ENCODE results near the gene DSCAML1. TPM values are rescaled to one million over a fixed set of nuclear protein-coding genes. Genes with fewer than 3 reads are reported as not detected.

Gene DSCAML1
- total RNA-seq, 2 experiments from 2014 or later: 0.13 to 0.29 TPM

DNA sequence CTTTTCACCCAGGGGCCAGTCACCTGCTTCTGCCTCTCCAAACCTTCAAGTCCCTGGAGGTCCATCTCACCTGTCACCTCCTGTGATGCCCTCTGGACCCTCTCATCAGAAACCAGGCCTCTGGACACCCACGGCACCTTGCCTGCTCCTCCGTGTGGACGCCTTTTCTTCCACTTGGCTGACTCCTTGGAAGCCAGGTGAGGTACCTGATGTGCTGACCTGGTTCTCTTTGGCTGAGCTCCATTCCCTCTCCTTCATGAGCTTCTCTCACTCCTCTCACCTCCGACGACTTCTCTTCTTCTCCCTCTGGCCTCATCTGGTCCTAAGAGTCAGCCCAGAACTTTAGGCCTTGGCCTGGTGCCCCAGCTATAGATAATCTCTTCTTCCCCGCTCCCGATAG, 370.1 kb downstream of the DSCAML1 start:
- TF ChIP-seq, protein P1, sequence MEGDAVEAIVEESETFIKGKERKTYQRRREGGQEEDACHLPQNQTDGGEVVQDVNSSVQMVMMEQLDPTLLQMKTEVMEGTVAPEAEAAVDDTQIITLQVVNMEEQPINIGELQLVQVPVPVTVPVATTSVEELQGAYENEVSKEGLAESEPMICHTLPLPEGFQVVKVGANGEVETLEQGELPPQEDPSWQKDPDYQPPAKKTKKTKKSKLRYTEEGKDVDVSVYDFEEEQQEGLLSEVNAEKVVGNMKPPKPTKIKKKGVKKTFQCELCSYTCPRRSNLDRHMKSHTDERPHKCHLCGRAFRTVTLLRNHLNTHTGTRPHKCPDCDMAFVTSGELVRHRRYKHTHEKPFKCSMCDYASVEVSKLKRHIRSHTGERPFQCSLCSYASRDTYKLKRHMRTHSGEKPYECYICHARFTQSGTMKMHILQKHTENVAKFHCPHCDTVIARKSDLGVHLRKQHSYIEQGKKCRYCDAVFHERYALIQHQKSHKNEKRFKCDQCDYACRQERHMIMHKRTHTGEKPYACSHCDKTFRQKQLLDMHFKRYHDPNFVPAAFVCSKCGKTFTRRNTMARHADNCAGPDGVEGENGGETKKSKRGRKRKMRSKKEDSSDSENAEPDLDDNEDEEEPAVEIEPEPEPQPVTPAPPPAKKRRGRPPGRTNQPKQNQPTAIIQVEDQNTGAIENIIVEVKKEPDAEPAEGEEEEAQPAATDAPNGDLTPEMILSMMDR (IDR thresholded peaks at IDR 0.05): no peak
- no peaks in the 10 kb centered on the region for H3K4me1 Mint-ChIP-seq (ENCODE audit: low read depth)
- no peak for ATAC-seq
- H3K4me3 Mint-ChIP-seq: no peak overlapping the region
- intact Hi-C loops (cut with micrococcal nuclease): loop anchor here (5.0 kb wide), 1 partner anchor 195 kb away; no protein-coding TSS in a partner anchor
- ChIA-PET CTCF (interaction anchor here (0.8 to 5.7 kb wide), 56 partner anchors 9 to 745 kb away, joined by 3 to 100 read pairs (median 6); no protein-coding TSS in a partner anchor), POLR2A (no interaction called here)
- no peaks in the 10 kb centered on the region for H3K9me3 Mint-ChIP-seq
- DNase-seq: no peak
- peaks cover 2% of the 10 kb centered on the region for H3K27me3 Mint-ChIP-seq
- no peaks in the 10 kb centered on the region for H3K36me3 Mint-ChIP-seq (ENCODE audit: low read depth)
- H3K27ac Mint-ChIP-seq: no peak overlapping the region

DNA sequence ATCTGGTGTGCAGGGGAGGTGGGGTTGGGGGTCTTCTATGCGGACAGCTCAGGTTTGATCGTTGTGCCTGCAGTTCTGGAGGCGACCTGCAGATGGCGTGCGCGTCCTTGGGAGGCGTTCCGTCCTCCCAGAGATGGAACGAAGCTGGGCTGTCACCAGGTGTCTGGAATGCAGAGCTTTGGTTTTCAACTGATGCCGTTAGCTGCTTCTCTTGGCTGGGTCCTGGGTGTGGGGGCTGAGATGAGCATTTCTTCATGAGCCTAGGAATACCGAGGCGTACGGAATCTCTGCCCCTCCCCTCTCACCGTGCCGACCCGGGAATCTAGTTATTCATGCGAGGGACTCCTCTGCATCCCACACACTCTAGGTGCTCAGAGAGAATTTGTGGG, 370.7 kb downstream of the DSCAML1 start:
- DNase-seq (peak; percentile 79), ATAC-seq (peak; percentile 79)
- intact Hi-C loops (cut with micrococcal nuclease): loop anchor here (5.0 kb wide), 1 partner anchor 196 kb away; no protein-coding TSS in a partner anchor
- ChIA-PET CTCF (interaction anchor here (0.5 to 5.7 kb wide), 102 partner anchors 10 to 1210 kb away, joined by 3 to 100 read pairs (median 5); partner anchors contain the start of genes DSCAML1 and SIDT2), POLR2A (no interaction called here)
- Mint-ChIP-seq H3K27ac (no peak overlapping the region), H3K27me3 (peaks cover 2% of the 10 kb centered on the region), H3K4me3 (no peak overlapping the region), H3K36me3 (ENCODE audit: low read depth) (no peaks in the 10 kb centered on the region), H3K9me3 (no peaks in the 10 kb centered on the region), H3K4me1 (ENCODE audit: low read depth) (no peaks in the 10 kb centered on the region)
- TF ChIP-seq, protein P1 (IDR thresholded peaks at IDR 0.05): peak; percentile 98

DNA sequence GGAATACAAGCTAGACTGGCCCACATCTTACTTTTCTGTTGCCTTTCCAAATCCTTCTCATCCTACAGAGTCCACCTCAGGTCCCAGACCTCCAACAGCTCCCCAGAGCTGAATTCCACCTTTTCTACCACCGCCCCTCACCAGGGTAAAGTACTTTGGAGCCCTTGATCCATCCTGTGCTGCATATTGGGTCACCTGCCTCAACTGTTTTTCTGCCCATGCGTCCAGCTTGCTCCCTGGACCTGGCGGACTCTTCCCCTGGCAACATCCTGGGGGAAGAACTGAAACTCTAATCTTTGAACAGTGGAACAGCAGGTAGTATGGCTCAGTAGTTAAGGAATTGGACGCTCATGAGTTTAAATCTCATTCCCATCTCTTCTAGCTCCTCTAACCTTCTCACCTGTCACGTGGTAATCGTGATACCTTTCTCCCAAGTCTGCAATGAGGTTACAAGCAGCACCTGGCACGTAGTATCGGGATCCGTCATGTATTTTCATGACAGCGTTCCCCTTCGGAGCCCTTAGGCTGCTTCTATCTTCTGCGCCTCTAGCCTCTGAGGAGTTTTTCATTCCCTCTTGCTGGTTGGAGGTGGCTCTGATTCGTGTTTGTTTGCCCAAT, 371.2 kb downstream of the DSCAML1 start:
- TF ChIP-seq, protein P1 (IDR thresholded peaks at IDR 0.05): no peak
- POLR2A ChIA-PET: no interaction called here
- Mint-ChIP-seq H3K4me1 (ENCODE audit: low read depth) (no peaks in the 10 kb centered on the region), H3K9me3 (no peaks in the 10 kb centered on the region), H3K27me3 (peaks cover 2% of the 10 kb centered on the region), H3K27ac (no peak overlapping the region), H3K4me3 (no peak overlapping the region), H3K36me3 (ENCODE audit: low read depth) (no peaks in the 10 kb centered on the region)
- ATAC-seq (no peak), DNase-seq (no peak)
- CTCF ChIA-PET: interaction anchor here (0.6 to 5.7 kb wide), 94 partner anchors 9 to 1210 kb away, joined by 3 to 100 read pairs (median 5); partner anchors contain the start of genes DSCAML1 and SIDT2
- intact Hi-C loops (cut with micrococcal nuclease): loop anchor here (5.0 kb wide), 1 partner anchor 197 kb away; no protein-coding TSS in a partner anchor

DNA sequence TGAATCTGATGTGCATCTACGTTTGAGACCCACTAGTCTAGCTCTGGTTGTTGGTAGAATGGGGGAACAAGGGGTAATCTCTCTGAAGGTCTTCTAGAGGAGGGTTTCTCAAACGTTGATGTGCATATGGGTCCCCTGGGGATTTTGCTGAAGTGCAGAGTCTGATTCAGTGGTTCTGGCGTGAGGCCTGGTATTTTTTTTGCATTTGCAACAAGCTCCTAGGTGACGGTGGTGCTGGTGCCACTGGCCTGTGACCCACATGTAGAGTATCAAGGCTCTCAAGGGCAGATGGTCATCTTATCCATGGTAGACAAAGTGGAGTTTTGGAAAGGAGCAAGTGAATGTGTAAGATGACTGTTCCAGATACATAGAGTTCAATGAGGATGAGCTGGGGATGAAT, 372.2 kb downstream of the DSCAML1 start:
- DNase-seq (no peak), ATAC-seq (no peak)
- intact Hi-C loops (cut with micrococcal nuclease): loop anchor here (5.0 kb wide), 1 partner anchor 198 kb away; no protein-coding TSS in a partner anchor
- Mint-ChIP-seq H3K4me1 (ENCODE audit: low read depth) (no peaks in the 10 kb centered on the region), H3K27ac (no peak overlapping the region), H3K4me3 (no peak overlapping the region), H3K9me3 (no peaks in the 10 kb centered on the region), H3K36me3 (ENCODE audit: low read depth) (no peaks in the 10 kb centered on the region), H3K27me3 (peaks cover 2% of the 10 kb centered on the region)
- TF ChIP-seq, protein P1 (IDR thresholded peaks at IDR 0.05): no peak
- CTCF ChIA-PET: interaction anchor here (1.3 to 5.7 kb wide), 14 partner anchors 12 to 397 kb away, joined by 3 to 100 read pairs (median 12); partner anchors contain the start of gene DSCAML1
- POLR2A ChIA-PET: interaction anchor here (0.6 kb wide), 2 partner anchors 23 to 203 kb away, joined by 3 to 4 read pairs; no protein-coding TSS in a partner anchor

DNA sequence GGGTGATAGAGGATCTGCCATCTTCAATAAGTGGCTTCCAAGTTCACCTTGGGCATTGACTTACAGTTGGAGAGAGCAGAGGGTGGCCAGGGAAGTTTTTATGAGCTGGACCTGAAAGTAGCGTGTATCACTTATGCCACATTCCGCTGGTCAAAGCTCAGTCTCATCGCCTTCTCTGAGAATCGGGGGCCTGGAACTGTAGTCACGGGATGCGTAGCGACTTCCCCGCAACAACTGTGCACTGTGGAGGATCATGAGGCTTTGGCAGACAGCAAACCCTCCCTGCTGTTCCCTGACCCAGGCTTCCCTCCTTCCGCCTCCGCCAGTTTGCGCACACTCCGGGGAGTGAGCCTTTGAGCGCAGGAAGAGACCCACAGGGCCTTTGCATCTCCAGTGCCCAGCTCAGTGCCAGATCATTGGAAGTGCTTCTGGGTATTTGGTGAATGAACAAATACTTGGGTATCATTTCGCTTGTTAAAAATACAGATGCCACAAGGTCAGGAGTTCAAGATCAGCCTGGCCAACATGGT, 373.9 kb downstream of the DSCAML1 start:
- ChIA-PET POLR2A (interaction anchor here (0.6 kb wide), 1 partner anchor 762 kb away, joined by 3 read pairs; no protein-coding TSS in a partner anchor), CTCF (interaction anchor here (1.1 to 5.7 kb wide), 2 partner anchors 9 to 196 kb away, joined by 3 to 100 read pairs; no protein-coding TSS in a partner anchor)
- Mint-ChIP-seq H3K4me3 (no peak overlapping the region), H3K9me3 (no peaks in the 10 kb centered on the region), H3K27ac (no peak overlapping the region), H3K27me3 (peaks cover 2% of the 10 kb centered on the region), H3K36me3 (ENCODE audit: low read depth) (no peaks in the 10 kb centered on the region), H3K4me1 (ENCODE audit: low read depth) (no peaks in the 10 kb centered on the region)
- ATAC-seq: no peak
- DNase-seq: no peak
- intact Hi-C loops (cut with micrococcal nuclease): no loop called here
- TF ChIP-seq, protein P1 (IDR thresholded peaks at IDR 0.05): no peak
